Lung (tissue), 12 donors: ENCODE data around the gene LPAR1. TPM values are rescaled to one million over a fixed set of nuclear protein-coding genes. Genes with fewer than 3 reads are reported as not detected.

Experiments used
- ATAC-seq: fragments of 200-7000 bp; cut with Tn5 transposase; one replicate; pipeline ENCODE4 v1.9.1; 2020; ENCODE audit warnings: moderate number of reproducible peaks; ENCODE audit not compliant: insufficient read depth, low FRiP score
- DNase-seq, 3 donors: peaks; one replicate each; pipeline ENCODE4 v3.0.0-alpha.2; 2013 to 2017
- H3K27ac ChIP-seq, 2 donors: one replicate each; pipeline ENCODE4 v1.5.1; 2013; ENCODE audit warnings: mild to moderate bottlenecking in 2 of 2, moderate library complexity in 2 of 2, control low read depth in 1 of 2, inconsistent platforms in 1 of 2, low read depth in 1 of 2, low read length in 1 of 2
- H3K27me3 ChIP-seq, 3 donors: one replicate each; pipeline ENCODE4 v1.5.1; 2013; ENCODE audit warnings: low read length in 2 of 3; ENCODE audit not compliant: control insufficient read depth in 3 of 3, insufficient read depth in 3 of 3
- H3K36me3 ChIP-seq, 4 donors: one replicate each; pipeline ENCODE4 v1.5.1; 2013; ENCODE audit warnings: low read length in 4 of 4, mild to moderate bottlenecking in 1 of 4, moderate library complexity in 1 of 4; ENCODE audit not compliant: control insufficient read depth in 4 of 4, insufficient read depth in 4 of 4
- H3K4me1 ChIP-seq, 5 donors: one replicate each; pipeline ENCODE4 v1.5.1; 2013; ENCODE audit warnings: low read length in 5 of 5, mild to moderate bottlenecking in 2 of 5, moderate library complexity in 1 of 5; ENCODE audit not compliant: control insufficient read depth in 5 of 5, insufficient read depth in 5 of 5
- H3K4me3 ChIP-seq: one replicate; pipeline ENCODE4 v1.5.1; 2013; ENCODE audit warnings: mild to moderate bottlenecking, control low read depth, moderate library complexity
- H3K9ac ChIP-seq, 2 donors: one replicate each; pipeline ENCODE4 v1.5.1; 2013; ENCODE audit warnings: low read length in 2 of 2, control low read depth in 1 of 2; ENCODE audit not compliant: insufficient read depth in 1 of 2
- H3K9me3 ChIP-seq, 4 donors: one replicate each; pipeline ENCODE4 v1.5.1; 2013; ENCODE audit warnings: low read length in 3 of 4, mild to moderate bottlenecking in 1 of 4, moderate library complexity in 1 of 4; ENCODE audit not compliant: control insufficient read depth in 4 of 4, insufficient read depth in 3 of 4
- WGBS, 2 donors: extraction: QIAGEN DNeasy Blood & Tissue Kit; methylation state at CpG; one replicate each; pipeline ENCODE4 v1.1.7; 2013; 5-methylcytosine and 5-hydroxymethylcytosine counted together
- polyA plus RNA-seq, 2 donors: library from polyadenylated mRNA; stranded (reverse); fragments of 200-250 nt; gene quantifications; one replicate each; pipeline ENCODE4 v1.2.1, GENCODE V29; 2013
- total RNA-seq, 2 donors: library from RNA; depleted of rRNA in 1 of 2; stranded (reverse); fragments of >200 nt in 1 of 2; gene quantifications; one replicate each; pipeline ENCODE4 v1.2.1, GENCODE V29; 2014 to 2021
- TF ChIP-seq, protein P1 (sequence below): IDR thresholded peaks from 2 replicates; pipeline ENCODE4 v1.5.1; 2012; ENCODE audit warnings: mild to moderate bottlenecking; ENCODE audit errors: control extremely low read depth, extremely low read depth
- donor health status: control.
- donor health status: control.
- donor health status: Bipolar disorder and iron deficiency.
- donor health status: healthy.
- donor health status: DM: yes; HTN: yes; CAD: no.

LPAR1 gene
- total and polyA plus RNA-seq, 4 donors: 5.2 to 47.6 (median 23.3) TPM

DNA sequence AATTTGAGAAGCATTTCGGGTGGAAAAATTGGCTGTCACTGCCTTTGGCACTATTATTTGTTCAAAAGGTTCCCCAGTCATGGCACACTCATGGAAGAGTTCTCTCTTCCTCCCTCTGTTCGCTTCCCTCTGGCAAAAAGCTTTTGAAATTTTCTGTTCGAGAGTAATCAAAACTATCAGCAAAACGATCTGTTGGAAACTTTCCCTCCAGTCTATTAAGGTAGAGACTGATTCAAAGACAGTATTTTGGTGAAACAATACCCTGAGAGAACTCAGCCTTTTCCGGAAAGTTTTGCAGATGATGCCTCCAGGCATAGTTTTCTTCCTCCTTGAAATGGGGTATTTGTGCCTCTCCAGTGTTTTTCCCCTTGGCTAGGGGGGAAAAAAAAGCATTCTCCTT lies 3.6 kb upstream of the LPAR1 start:
- ATAC-seq (no peak), DNase-seq (no peak)
- WGBS, 2 donors: 68 to 81% methylated on average over 5 of the region's 5 CpGs
- H3K4me3 ChIP-seq: no peak overlapping the region
- no peaks in the 10 kb centered on the region for H3K27me3 ChIP-seq
- TF ChIP-seq, protein P1, sequence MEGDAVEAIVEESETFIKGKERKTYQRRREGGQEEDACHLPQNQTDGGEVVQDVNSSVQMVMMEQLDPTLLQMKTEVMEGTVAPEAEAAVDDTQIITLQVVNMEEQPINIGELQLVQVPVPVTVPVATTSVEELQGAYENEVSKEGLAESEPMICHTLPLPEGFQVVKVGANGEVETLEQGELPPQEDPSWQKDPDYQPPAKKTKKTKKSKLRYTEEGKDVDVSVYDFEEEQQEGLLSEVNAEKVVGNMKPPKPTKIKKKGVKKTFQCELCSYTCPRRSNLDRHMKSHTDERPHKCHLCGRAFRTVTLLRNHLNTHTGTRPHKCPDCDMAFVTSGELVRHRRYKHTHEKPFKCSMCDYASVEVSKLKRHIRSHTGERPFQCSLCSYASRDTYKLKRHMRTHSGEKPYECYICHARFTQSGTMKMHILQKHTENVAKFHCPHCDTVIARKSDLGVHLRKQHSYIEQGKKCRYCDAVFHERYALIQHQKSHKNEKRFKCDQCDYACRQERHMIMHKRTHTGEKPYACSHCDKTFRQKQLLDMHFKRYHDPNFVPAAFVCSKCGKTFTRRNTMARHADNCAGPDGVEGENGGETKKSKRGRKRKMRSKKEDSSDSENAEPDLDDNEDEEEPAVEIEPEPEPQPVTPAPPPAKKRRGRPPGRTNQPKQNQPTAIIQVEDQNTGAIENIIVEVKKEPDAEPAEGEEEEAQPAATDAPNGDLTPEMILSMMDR: no peak
- no peak overlapping the region for H3K27ac ChIP-seq
- peaks cover 0 to 7% (median 1%) of the 10 kb centered on the region in 5 donors for H3K4me1 ChIP-seq
- H3K9ac ChIP-seq: no peak overlapping the region
- H3K9me3 ChIP-seq: peaks cover 0 to 4% (median 0%) of the 10 kb centered on the region in 4 donors
- peaks cover 0 to 7% (median 0%) of the 10 kb centered on the region in 4 donors for H3K36me3 ChIP-seq

DNA sequence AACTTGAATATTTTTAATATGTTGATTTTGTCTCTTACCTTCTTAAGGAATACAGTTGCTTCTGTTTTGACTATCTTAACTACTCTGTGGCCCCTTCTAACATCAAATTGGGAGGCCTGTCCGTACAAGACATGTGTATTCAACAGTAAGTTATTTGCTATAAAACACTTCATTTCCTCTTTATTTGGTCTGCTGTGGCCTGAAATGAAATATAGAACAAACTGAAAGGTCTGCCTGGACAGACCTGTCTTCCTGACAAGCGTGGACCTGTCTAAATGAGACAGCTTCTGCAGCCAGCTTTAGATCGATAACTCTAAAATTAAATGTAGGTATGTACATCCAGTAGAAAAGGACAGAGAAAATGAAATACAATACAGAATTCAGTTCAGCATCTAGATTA lies 2.2 kb upstream of the LPAR1 start:
- WGBS, 2 donors: 74 to 80% methylated on average over 3 of the region's 3 CpGs
- H3K4me3 ChIP-seq: no peak overlapping the region
- peaks cover 0 to 7% (median 0%) of the 10 kb centered on the region in 4 donors for H3K36me3 ChIP-seq
- DNase-seq (no peak), ATAC-seq (no peak)
- no peak overlapping the region for H3K27ac ChIP-seq
- no peaks in the 10 kb centered on the region for H3K27me3 ChIP-seq
- no peak overlapping the region for H3K9ac ChIP-seq
- H3K4me1 ChIP-seq: peaks cover 0 to 15% (median 3%) of the 10 kb centered on the region in 5 donors
- TF ChIP-seq, protein P1: no peak
- H3K9me3 ChIP-seq: peaks cover 0 to 4% (median 1%) of the 10 kb centered on the region in 4 donors

DNA sequence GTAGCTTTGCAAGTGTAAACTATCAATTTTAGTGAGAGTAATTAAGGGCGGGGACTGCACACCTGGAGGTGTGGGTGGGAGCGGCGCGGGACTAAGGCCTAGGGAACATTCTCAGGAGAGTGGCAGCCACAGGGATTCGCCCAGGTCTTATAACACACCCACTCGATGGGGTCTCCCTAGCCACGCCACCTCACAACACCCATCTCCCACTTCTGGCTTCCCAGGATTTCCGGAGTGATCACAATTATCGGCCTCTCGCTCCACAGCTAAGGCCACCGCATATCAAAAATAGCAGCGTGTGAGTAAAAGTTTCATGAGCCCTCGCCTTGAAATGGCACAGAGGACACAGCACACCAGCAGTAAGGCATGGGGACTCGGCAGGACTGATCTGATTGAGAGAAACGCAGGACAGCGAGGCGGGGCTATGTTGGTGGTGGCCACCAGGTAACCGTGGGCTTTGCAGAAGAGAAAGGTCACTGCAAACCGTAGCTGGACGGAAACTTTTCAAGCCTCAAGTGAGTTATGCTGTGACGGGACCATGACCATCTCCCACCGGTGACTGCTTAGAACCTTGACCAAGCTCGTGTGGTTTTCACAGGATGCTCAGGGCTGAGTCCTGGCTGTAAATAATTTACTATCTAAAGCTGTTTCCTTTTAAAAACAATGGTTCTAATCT lies 1.1 kb upstream of the LPAR1 start:
- TF ChIP-seq, protein P1: no peak
- peak overlapping the region; percentile 59 to 83 for H3K9ac ChIP-seq
- H3K27ac ChIP-seq: peak overlapping the region in 1 of 2 donors; percentile 40
- peak in 2 of 3 donors; percentile 29 to 33 for DNase-seq
- H3K27me3 ChIP-seq: no peaks in the 10 kb centered on the region
- WGBS, 2 donors: 38% methylated on average over 23 of the region's 23 CpGs
- H3K9me3 ChIP-seq: peaks cover 0 to 3% (median 0%) of the 10 kb centered on the region in 4 donors
- H3K4me1 ChIP-seq: peaks cover 0 to 27% (median 3%) of the 10 kb centered on the region in 5 donors
- H3K4me3 ChIP-seq: no peak overlapping the region
- peaks cover 0 to 7% (median 0%) of the 10 kb centered on the region in 4 donors for H3K36me3 ChIP-seq
- no peak for ATAC-seq
